GM21717 (cell line): ENCODE data around the gene INPP4A.

Experiments used
- ATAC-seq: cut with Tn5 transposase; IDR thresholded peaks from one replicate; pipeline ENCODE4 v1.9.1; 2021; ENCODE audit warnings: mild to moderate bottlenecking, moderate library complexity; ENCODE audit not compliant: unreplicated experiment

The INPP4A gene

DNA sequence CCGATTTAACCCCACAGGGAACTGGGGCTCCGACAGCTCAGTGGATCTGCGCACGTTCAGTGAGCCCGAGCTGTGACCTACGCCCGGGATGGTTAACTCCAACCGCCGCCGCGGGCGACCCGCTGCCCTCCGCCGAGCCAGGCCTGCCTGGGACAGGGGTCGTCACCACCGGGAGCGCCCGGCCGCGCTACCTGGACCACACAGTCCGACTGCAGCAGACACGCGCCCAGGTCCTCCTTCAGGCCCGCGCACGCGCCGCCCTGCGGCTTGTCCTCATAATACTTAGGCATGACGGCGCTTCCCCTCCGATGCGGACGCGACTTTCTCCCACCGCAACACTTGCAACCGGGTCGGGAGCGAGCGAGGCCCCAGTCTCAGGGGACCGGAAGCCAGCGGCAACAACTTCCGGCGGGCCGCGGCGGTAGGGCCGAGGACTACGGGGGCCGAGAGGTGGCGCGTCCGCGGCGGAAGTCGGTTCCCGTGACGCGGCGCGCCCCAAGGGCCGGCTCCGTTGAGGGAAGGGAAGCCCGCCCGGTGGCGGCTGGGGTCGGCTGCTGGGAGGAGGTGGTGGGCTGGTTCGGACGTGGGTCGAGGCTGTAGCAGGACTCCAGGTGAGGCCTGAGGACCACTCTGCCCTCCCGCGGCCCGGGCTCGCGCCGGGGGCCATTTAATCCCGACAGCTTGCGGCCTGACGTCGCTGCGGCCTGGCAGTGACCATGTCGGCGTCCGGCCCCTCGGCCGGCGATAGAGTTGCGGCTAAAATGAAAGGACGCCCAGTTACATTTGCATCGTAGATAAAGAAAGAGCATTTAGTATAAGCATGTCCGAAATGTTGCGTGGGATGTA lies 163.7 kb downstream of the INPP4A start, which contains the start of the genes COA5 and UNC50:
TSS of gene COA5 (minus strand) at position 397 of the 846 bp plus-strand sequence. CDS start at position 290, 107 bp downstream.
TSS of gene UNC50 (plus strand) at position 474 of the 846 bp plus-strand sequence. CDS start 1,171 bp downstream, outside the sequence.
- ATAC-seq, result peak; percentile 72

DNA sequence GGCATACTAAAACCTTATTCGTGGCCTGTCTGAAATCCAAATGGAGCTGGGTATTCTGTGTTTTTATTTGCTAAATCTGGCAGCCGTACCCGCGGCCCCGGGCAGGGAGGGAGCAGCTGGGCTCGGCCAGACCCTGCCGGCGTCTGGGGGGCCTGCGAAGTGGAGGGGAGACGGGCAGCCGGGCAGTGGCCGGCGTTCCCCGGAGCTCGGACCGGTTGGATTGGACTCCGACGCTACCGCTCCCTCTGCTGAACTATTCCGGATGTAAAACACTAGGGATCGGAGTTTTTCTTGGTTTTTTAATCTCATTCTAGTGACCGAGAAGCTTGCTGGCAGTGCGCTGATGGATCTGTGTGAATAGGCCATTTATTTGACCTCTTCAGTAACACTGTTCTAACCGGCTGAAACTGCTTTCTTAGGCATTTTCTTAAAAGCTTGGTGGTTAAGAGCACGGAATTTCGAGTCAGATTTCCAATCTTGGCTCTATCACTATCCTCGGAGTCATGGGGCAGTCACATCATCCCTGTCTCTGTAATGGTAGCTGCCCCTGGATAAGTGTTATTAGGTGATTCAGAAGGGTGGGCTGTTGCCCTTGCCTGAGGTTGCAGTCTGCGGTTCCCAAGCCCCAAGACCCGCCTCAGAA lies 164.4 kb downstream of the INPP4A start:
- ATAC-seq, result peak; percentile 12

DNA sequence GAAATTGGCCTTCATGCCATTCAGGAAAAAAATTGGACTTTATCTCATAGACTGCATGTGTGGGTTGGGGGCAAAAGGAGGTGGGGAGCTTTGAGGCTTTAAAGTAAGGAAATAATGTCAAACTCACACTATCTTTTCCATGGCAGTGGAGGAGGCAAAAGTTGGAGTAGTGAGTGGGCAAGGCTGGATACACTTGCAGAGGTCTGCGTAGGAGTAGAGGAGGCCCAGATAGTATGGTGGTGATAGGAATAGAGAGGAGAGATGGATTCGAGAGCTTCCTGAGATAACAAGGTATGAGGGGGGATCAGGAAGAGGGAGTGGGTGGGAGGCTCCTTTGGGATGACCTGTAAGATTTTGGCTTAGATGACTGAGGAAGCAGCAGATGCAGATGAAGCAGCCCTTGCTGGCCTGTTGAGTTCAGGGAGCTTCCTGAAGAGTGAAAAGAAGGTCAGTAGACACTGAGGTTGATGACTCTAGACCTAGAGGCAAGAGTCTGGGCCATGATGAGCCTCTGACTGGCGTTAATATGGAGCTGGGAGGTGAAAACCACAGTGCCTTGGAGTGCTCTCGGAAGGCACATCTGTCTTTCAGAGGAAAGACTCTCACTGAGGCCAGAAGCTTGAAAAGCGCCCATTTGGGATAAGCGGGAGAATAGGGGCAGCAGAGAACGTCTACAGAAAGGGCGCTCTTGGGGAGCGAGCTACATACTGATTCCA lies 169.5 kb downstream of the INPP4A start:
- ATAC-seq, result no peak

DNA sequence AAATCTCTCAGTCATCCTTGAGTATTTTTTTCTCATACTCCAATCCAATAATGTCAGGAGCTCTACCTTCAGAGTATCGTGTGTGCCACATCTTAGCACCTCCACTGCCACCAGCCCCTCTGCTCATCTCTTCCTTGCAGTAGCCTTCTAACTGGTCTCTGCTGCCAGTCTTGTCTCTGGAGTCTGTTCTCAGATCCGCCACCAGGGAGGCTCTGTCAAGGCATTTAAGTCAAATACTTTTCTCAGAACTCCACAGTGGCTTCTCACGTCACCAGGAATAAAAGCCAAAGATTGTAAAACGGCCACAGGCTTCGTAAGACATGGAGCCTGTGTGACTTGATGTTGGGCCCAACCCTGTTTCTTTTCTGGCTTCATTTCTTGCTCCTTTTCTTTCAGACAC lies 170.8 kb downstream of the INPP4A start:
- ATAC-seq, result no peak

DNA sequence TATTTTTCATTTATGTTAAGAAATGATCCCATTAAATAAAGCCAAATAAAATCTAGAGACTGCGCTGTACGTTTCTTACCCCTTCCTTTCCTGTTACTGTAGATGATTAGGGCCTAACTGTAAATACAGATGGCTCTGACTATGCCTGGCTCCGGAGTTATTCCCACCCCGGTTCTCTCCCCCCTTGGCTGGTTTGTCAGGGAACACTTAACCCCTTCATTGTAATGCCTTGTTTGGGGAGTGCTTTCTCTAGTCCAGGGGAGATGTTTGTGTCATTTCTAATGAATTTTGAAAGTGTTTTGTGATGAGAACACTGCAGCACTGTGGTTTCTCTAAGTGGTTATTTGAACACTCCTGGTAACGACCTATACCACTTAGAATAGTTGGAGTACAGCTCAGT lies 172.5 kb downstream of the INPP4A start:
- no peak for ATAC-seq

DNA sequence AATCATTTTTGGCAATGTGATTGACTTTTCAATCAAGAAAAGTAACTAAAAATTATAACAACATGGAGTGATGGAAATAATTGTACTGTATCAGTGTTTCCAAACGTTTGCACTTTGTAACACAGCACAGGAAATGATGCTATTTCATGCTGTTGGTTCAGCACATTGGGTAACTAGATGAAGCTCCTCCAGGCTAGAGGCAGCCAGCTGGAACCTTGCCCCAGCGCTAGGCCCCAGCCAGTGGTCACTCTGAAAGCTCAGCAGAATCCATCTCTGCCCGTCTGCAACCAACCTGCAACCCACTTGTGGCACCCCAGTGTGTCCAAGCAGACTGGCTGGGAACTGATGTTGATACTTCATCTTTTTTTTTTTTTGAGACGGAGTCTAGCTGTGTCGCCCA lies 179.0 kb downstream of the INPP4A start:
- no peak for ATAC-seq

DNA sequence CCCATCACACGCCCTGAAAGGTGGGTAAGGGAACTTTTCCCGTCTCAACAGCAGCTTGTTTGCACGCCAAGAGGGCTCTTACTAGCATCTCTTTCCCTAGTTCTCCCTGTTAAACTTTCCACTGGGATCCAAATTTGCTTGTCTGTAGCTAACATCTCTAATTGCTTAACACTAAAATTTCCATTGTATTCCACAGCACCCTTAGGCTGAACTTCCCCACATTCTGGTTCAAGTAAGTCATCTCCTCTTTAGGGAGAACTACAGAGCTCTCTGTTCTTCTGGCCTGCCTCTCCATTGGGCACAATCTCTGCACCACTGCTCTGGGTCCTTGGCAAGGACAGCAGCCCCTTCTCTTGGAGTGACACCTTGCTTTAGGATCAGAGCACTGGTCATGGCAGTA lies 187.7 kb downstream of the INPP4A start:
- ATAC-seq, result no peak

DNA sequence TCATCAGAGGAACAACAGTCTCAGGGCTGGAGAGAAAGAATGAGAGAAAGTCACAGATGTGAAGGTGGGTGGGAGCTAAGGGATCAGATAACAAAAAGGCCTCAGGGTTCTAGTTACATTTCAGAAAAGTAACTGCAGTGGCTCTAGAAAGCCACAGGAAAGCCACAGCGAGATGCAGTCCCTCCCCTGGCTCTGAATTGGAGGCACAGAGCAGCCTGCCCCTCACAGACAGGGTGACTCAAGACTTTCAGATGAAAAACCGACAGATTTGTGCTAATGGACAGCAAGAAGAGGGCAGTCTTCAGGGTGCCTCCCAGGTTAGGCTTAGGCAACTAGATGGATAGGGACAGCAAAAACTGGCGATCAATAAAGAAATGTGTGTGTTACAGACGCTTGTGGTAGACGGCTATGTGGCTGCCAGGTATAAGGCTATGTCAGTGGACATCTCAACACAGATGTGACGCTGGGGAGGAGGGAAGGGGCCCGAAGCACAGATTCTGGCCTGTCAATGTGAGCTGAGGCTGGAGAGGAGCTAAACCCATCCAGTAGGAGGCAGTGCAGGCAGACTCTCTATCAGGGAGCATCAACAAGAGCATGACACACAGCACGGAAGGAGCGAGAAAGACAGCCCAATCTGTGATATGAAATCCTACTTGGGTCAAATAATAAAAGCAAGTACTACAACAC lies 189.9 kb downstream of the INPP4A start:
- ATAC-seq, result no peak

DNA sequence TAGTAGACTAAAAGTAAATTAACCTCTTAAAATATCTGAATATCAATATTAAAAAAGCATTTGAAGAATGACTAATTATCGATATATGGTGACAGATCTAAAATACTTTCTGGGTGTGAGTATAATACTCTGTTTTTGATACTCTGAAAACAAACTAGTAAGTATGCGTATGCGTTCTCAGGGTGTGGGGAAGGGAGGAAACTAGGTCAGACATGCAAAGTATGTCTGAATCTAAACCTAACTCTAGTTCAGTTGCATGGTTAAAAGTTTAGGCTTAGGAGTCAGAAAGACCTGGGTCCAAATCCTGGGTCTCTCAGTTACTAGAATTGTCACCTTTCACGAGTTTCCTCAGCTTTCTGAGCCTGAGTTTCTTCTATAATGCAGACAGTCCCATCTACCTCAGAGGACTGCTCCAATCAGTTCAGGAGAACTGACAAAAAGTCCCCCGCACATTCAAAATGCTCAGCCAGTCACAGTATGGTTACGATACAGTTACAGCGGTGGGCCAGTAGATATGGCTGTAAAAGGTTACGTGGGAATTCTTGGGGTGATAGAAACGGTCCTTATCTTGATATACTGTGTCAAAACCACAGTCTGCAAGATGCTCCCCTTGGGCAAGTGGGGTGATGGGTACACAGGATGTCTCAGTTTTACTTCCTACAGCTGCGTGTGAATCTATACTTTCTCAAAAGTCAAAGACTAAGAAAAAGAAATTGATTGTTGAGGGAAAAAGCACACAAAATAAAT lies 192.9 kb downstream of the INPP4A start:
- peak; percentile 74 for ATAC-seq

DNA sequence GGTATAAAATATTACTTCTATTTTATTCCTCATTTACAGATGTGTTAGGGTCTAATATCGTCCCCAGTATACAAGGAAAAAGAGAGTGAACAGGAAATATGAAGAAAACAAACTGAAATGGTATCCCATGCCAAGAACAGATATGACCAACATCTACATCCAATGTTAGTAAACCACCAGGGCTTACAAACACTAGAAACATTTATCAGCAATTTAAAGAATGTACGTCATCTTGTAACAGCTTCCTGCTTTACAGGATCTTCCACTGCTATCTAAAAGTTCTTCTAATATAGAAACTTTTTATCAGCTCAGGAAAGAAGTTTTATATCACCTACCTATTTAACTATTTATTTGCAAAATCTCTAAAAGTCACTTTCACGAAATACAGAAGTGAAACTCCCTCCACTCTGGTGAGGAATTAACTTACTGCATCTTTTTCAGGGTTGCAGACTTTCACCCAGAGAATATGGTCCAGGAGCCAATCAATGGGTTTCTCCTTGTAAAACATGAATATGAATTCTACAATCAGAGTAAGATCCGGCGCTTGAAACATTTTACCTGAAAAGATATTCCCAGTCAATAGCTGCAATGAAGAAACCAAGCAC lies 198.9 kb downstream of the INPP4A start:
- ATAC-seq, result no peak
